Vagina (tissue), 2 donors: ENCODE data around the gene ZGPAT. TPM values are rescaled to one million over a fixed set of nuclear protein-coding genes. Genes with fewer than 3 reads are reported as not detected.
A peak's percentile ranks its signal among the peaks of the same experiment; 100 is the strongest.

Source experiments
- DNase-seq, 2 donors: peaks; one replicate each; pipeline ENCODE4 v3.0.0-alpha.2; 2017; ENCODE audit errors: extremely low spot score in 2 of 2
- H3K27ac ChIP-seq: fragments of 200-600 bp; sonication (generic); one replicate; pipeline ENCODE4 v1.5.1; 2019
- H3K27me3 ChIP-seq: fragments of 200-600 bp; sonication (generic); one replicate; pipeline ENCODE4 v1.5.1; 2019
- H3K36me3 ChIP-seq, 2 donors: fragments of 200-600 bp; sonication (generic); one replicate each; pipeline ENCODE4 v1.5.1; 2017 to 2019
- H3K4me1 ChIP-seq: fragments of 200-600 bp; sonication (generic); one replicate; pipeline ENCODE4 v1.5.1; 2019
- H3K4me3 ChIP-seq, 2 donors: fragments of 200-600 bp; sonication (generic); 1 replicate in 1 of 2; 2 replicates in 1 of 2; pipeline ENCODE4 v1.5.1; 2016 to 2019
- H3K9me3 ChIP-seq: fragments of 200-600 bp; sonication (generic); one replicate; pipeline ENCODE4 v1.5.1; 2019
- CTCF ChIP-seq, 3 experiments: fragments of 450-650 bp in 2 of 3; fragments of 200-600 bp in 1 of 3; sonication (generic) in 1 of 3; IDR thresholded peaks; one replicate each; pipeline ENCODE4 v1.5.1; 2017 to 2019; ENCODE audit warnings: antibody characterized with exemption in 3 of 3, mild to moderate bottlenecking in 2 of 3, moderate library complexity in 2 of 3
- POLR2A ChIP-seq, 2 donors: fragments of 450-650 bp; IDR thresholded peaks; one replicate each; pipeline ENCODE4 v1.6.1; 2017; ENCODE audit warnings: antibody characterized with exemption in 2 of 2, mild to moderate bottlenecking in 2 of 2, moderate library complexity in 2 of 2
- POLR2AphosphoS5 ChIP-seq, 2 donors: sonication (generic); formaldehyde crosslinking; IDR thresholded peaks; one replicate each; pipeline ENCODE4 v1.9.0; 2017; ENCODE audit warnings: antibody characterized with exemption in 2 of 2, mild to moderate bottlenecking in 2 of 2, low read depth in 1 of 2; ENCODE audit not compliant: insufficient read depth in 1 of 2
- intact Hi-C: fragments of 100-400 bp; cut with DNase I; formaldehyde crosslinking; loops from one replicate; pipeline ENCODE4 v1.15.1; 2023
- total RNA-seq: library from RNA; depleted of rRNA; stranded (reverse); fragments of >200 nt; gene quantifications from one replicate; pipeline ENCODE4 v1.2.3, GENCODE V29; 2016

ZGPAT gene
- total RNA-seq, 1 donor from 2014 or later: 30.4 TPM

- Histone ChIP-seq H3K4me1 (peaks cover 26% of the 10 kb centered on the region), H3K27me3 (no peaks in the 10 kb centered on the region), H3K4me3 (peak overlapping the region in 1 of 2 donors; percentile 93), H3K27ac (no peak overlapping the region), H3K9me3 (no peaks in the 10 kb centered on the region), H3K36me3 (peaks cover 0 to 21% of the 10 kb centered on the region in 2 donors)
- DNase-seq: no peak
- TF ChIP-seq POLR2AphosphoS5 (IDR thresholded peaks at IDR 0.05; ENCODE audit: insufficient read depth in 1 of 2, low read depth in 1 of 2) (no peak), CTCF (IDR thresholded peaks at IDR 0.05) (no peak), POLR2A (IDR thresholded peaks at IDR 0.05) (no peak)
- intact Hi-C loops: no loop called here
These were observed 1.7 kb upstream of the ZGPAT start for GRCh38 chr20:63706027-63706695.

- H3K27ac ChIP-seq: peak overlapping the region; percentile 82
- H3K27me3 ChIP-seq: no peaks in the 10 kb centered on the region
- H3K9me3 ChIP-seq: no peaks in the 10 kb centered on the region
- peak overlapping the region; percentile 91 to 93 for H3K4me3 ChIP-seq
- intact Hi-C loops: no loop called here
- H3K36me3 ChIP-seq: peaks cover 4 to 25% of the 10 kb centered on the region in 2 donors
- H3K4me1 ChIP-seq: peaks cover 30% of the 10 kb centered on the region
- no peak for TF ChIP-seq POLR2A (IDR thresholded peaks at IDR 0.05)
- no peak for TF ChIP-seq CTCF (IDR thresholded peaks at IDR 0.05)
- no peak for TF ChIP-seq POLR2AphosphoS5 (IDR thresholded peaks at IDR 0.05; ENCODE audit: insufficient read depth in 1 of 2, low read depth in 1 of 2)
- DNase-seq: no peak
These were observed 834 bp upstream of the ZGPAT start for GRCh38 chr20:63706852-63707557.

GRCh38 chr20:63708301-63709148 lies 686 bp downstream of the ZGPAT start:
- peak overlapping the region; percentile 82 for H3K27ac ChIP-seq
- H3K27me3 ChIP-seq: no peaks in the 10 kb centered on the region
- H3K36me3 ChIP-seq: peaks cover 4 to 33% of the 10 kb centered on the region in 2 donors
- TF ChIP-seq POLR2A (IDR thresholded peaks at IDR 0.05) (no peak), CTCF (IDR thresholded peaks at IDR 0.05) (no peak), POLR2AphosphoS5 (IDR thresholded peaks at IDR 0.05; ENCODE audit: insufficient read depth in 1 of 2, low read depth in 1 of 2) (no peak)
- no peak for DNase-seq
- H3K4me3 ChIP-seq: peak overlapping the region; percentile 91 to 93
- H3K4me1 ChIP-seq: peaks cover 30% of the 10 kb centered on the region
- H3K9me3 ChIP-seq: no peaks in the 10 kb centered on the region
- intact Hi-C loops: no loop called here

- Histone ChIP-seq H3K4me3 (no peak overlapping the region), H3K9me3 (no peaks in the 10 kb centered on the region), H3K36me3 (peaks cover 4 to 33% of the 10 kb centered on the region in 2 donors), H3K27ac (no peak overlapping the region), H3K27me3 (no peaks in the 10 kb centered on the region), H3K4me1 (peaks cover 30% of the 10 kb centered on the region)
- intact Hi-C loops: no loop called here
- TF ChIP-seq POLR2A (IDR thresholded peaks at IDR 0.05): no peak
- TF ChIP-seq CTCF (IDR thresholded peaks at IDR 0.05): no peak
- no peak for TF ChIP-seq POLR2AphosphoS5 (IDR thresholded peaks at IDR 0.05; ENCODE audit: insufficient read depth in 1 of 2, low read depth in 1 of 2)
- DNase-seq: no peak
These were observed 1.3 kb downstream of the ZGPAT start for GRCh38 chr20:63709149-63709527.
